HepG2 (cell line): ENCODE results near the gene NFE2L2. TPM values are rescaled to one million over a fixed set of nuclear protein-coding genes. Genes with fewer than 3 reads are reported as not detected.

Source experiments
- ADNP ChIP-seq: sonication (generic); formaldehyde crosslinking; IDR thresholded peaks from 2 replicates; pipeline ENCODE4 v1.4.0; 2020; ENCODE audit warnings: missing genetic modification reagents
- DNMT1 ChIP-seq: sonication (generic); formaldehyde crosslinking; IDR thresholded peaks from 2 replicates; pipeline ENCODE4 v1.5.1; 2020; ENCODE audit warnings: mild to moderate bottlenecking, missing genetic modification reagents
- FOXC1 ChIP-seq: sonication (generic); formaldehyde crosslinking; IDR thresholded peaks from 2 replicates; pipeline ENCODE4 v1.8.0; 2022; ENCODE audit warnings: mild to moderate bottlenecking, missing genetic modification reagents, borderline replicate concordance
- KLF9 ChIP-seq: IDR thresholded peaks from 2 replicates; pipeline ENCODE4 v1.6.1; 2016; ENCODE audit warnings: low read depth
- KMT2B ChIP-seq: IDR thresholded peaks from 2 replicates; pipeline ENCODE4 v1.6.1; 2016; ENCODE audit warnings: missing genetic modification reagents, missing compliant biosample characterization
- MAF1 ChIP-seq: sonication (generic); formaldehyde crosslinking; IDR thresholded peaks from 2 replicates; pipeline ENCODE4 v1.5.0; 2020; ENCODE audit warnings: missing genetic modification reagents, borderline replicate concordance
- NFKBIZ ChIP-seq: IDR thresholded peaks from 2 replicates; pipeline ENCODE4 v1.6.1; 2018; ENCODE audit warnings: missing genetic modification reagents, missing compliant biosample characterization
- PAX8 ChIP-seq: sonication (generic); formaldehyde crosslinking; IDR thresholded peaks from 2 replicates; pipeline ENCODE4 v1.8.0; 2022; ENCODE audit warnings: mild to moderate bottlenecking, missing genetic modification reagents, borderline replicate concordance
- REL ChIP-seq: sonication (generic); formaldehyde crosslinking; conservative IDR thresholded peaks from 2 replicates; pipeline ENCODE4 v1.8.0; 2022; ENCODE audit warnings: mild to moderate bottlenecking, missing genetic modification reagents, moderate library complexity
- RORA ChIP-seq: sonication (generic); formaldehyde crosslinking; IDR thresholded peaks from 2 replicates; pipeline ENCODE4 v1.5.0; 2020; ENCODE audit warnings: mild to moderate bottlenecking, missing genetic modification reagents, moderate library complexity
- SMAD1 ChIP-seq: sonication (generic); formaldehyde crosslinking; IDR thresholded peaks from 2 replicates; pipeline ENCODE4 v1.4.0; 2020; ENCODE audit warnings: missing genetic modification reagents, low read depth, mild to moderate bottlenecking, borderline replicate concordance
- U2AF1 ChIP-seq: fragments of 200-400 bp; formaldehyde crosslinking; optimal IDR thresholded peaks from 2 replicates; pipeline ENCODE3; 2017; ENCODE audit warnings: mild to moderate bottlenecking, low read depth, low read length
- ZBTB14 ChIP-seq: sonication (generic); formaldehyde crosslinking; IDR thresholded peaks from 2 replicates; pipeline ENCODE4 v1.4.0; 2020; ENCODE audit warnings: missing genetic modification reagents
- ZNF343 ChIP-seq: sonication (generic); formaldehyde crosslinking; IDR thresholded peaks from 2 replicates; pipeline ENCODE4 v1.4.0; 2020; ENCODE audit warnings: mild to moderate bottlenecking, missing genetic modification reagents
- ZNF383 ChIP-seq: sonication (generic); formaldehyde crosslinking; IDR thresholded peaks from 2 replicates; pipeline ENCODE4 v1.4.0; 2020; ENCODE audit warnings: missing genetic modification reagents, mild to moderate bottlenecking, borderline replicate concordance
- ZNF451 ChIP-seq: sonication (generic); formaldehyde crosslinking; IDR thresholded peaks from 2 replicates; pipeline ENCODE4 v1.5.0; 2020; ENCODE audit warnings: mild to moderate bottlenecking, missing genetic modification reagents
- ZNF570 ChIP-seq: sonication (generic); formaldehyde crosslinking; IDR thresholded peaks from 2 replicates; pipeline ENCODE4 v1.4.0; 2020; ENCODE audit warnings: mild to moderate bottlenecking, missing genetic modification reagents, borderline replicate concordance
- ZNF672 ChIP-seq: sonication (generic); formaldehyde crosslinking; IDR thresholded peaks from 2 replicates; pipeline ENCODE4 v1.8.1; 2022; ENCODE audit warnings: missing genetic modification reagents
- ZNF839 ChIP-seq: sonication (generic); formaldehyde crosslinking; IDR thresholded peaks from 2 replicates; pipeline ENCODE4 v1.4.0; 2020; ENCODE audit warnings: missing genetic modification reagents, mild to moderate bottlenecking, borderline replicate concordance
- polyA plus RNA-seq, 8 experiments: library from polyadenylated mRNA; depleted of rRNA in 3 of 8; stranded (reverse) in 7 of 8; unstranded in 1 of 8; fragments of >200 nt; fragmentation: Illumina TruSeq in 4 of 8; extraction: Trizol in 4 of 8; gene quantifications; 2 replicates each; pipeline versions ENCODE4 v1.2.1 to v1.2.3, GENCODE V29; 2011 to 2016; ENCODE audit warnings: low read depth in 4 of 8, missing spikeins in 1 of 8, mixed read lengths in 1 of 8; ENCODE audit not compliant: insufficient read depth in 1 of 8
- total RNA-seq, 5 experiments: library from RNA; depleted of rRNA; stranded (reverse); fragments of >200 nt; fragmentation: Illumina TruSeq; extraction: Trizol; gene quantifications; 2 replicates each; pipeline ENCODE4 v1.2.3, GENCODE V29; 2016; ENCODE audit warnings: low read depth in 1 of 5
- TF ChIP-seq, protein P1 (sequence below): sonication (generic); formaldehyde crosslinking; IDR thresholded peaks from 2 replicates; pipeline ENCODE4 v1.5.0; 2020; ENCODE audit warnings: mild to moderate bottlenecking, missing genetic modification reagents, moderate library complexity
- TF ChIP-seq, protein P2 (sequence below): sonication (generic); formaldehyde crosslinking; IDR thresholded peaks from 2 replicates; pipeline ENCODE4 v1.8.0; 2022; ENCODE audit warnings: mild to moderate bottlenecking, missing genetic modification reagents; ENCODE audit not compliant: insufficient replicate concordance
- TF ChIP-seq, protein P3 (sequence below): sonication (generic); formaldehyde crosslinking; IDR thresholded peaks from 2 replicates; pipeline ENCODE4 v1.4.0; 2020; ENCODE audit warnings: missing genetic modification reagents, borderline replicate concordance

The NFE2L2 gene
- total and polyA plus RNA-seq, 2 of the 13 experiments (the other 11 are each of a cell fraction or from before 2014, with no cell fraction given) = 84.6 to 215 TPM

GRCh38 chr2:177263451-177264208, 897 bp downstream of the NFE2L2 start (continued):
- TF ChIP-seq ZNF343 (CRISPR knock-in tag) = peak; percentile 82; the same call in 1 of the 2 replicates
- TF ChIP-seq, protein P1, sequence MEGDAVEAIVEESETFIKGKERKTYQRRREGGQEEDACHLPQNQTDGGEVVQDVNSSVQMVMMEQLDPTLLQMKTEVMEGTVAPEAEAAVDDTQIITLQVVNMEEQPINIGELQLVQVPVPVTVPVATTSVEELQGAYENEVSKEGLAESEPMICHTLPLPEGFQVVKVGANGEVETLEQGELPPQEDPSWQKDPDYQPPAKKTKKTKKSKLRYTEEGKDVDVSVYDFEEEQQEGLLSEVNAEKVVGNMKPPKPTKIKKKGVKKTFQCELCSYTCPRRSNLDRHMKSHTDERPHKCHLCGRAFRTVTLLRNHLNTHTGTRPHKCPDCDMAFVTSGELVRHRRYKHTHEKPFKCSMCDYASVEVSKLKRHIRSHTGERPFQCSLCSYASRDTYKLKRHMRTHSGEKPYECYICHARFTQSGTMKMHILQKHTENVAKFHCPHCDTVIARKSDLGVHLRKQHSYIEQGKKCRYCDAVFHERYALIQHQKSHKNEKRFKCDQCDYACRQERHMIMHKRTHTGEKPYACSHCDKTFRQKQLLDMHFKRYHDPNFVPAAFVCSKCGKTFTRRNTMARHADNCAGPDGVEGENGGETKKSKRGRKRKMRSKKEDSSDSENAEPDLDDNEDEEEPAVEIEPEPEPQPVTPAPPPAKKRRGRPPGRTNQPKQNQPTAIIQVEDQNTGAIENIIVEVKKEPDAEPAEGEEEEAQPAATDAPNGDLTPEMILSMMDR = peak; percentile 98
- TF ChIP-seq, protein P2, sequence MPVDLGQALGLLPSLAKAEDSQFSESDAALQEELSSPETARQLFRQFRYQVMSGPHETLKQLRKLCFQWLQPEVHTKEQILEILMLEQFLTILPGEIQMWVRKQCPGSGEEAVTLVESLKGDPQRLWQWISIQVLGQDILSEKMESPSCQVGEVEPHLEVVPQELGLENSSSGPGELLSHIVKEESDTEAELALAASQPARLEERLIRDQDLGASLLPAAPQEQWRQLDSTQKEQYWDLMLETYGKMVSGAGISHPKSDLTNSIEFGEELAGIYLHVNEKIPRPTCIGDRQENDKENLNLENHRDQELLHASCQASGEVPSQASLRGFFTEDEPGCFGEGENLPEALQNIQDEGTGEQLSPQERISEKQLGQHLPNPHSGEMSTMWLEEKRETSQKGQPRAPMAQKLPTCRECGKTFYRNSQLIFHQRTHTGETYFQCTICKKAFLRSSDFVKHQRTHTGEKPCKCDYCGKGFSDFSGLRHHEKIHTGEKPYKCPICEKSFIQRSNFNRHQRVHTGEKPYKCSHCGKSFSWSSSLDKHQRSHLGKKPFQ (CRISPR knock-in tag) = peak; percentile 68
- no peak; the same call in none of the 2 replicates for TF ChIP-seq REL (CRISPR knock-in tag)
- TF ChIP-seq KLF9 = peak; percentile 82; the same call in 1 of the 2 replicates
- 0 out of 2 replicates have a peak, but pooled peaks have one; percentile 57 for TF ChIP-seq ZNF839 (CRISPR knock-in tag)
- no peak for TF ChIP-seq ZNF570 (CRISPR knock-in tag)
- peak; percentile 87 for TF ChIP-seq KMT2B (CRISPR knock-in tag)
- TF ChIP-seq PAX8 (CRISPR knock-in tag) = 0 out of 2 replicates have a peak, but pooled peaks have one; percentile 69
- TF ChIP-seq, protein P3, sequence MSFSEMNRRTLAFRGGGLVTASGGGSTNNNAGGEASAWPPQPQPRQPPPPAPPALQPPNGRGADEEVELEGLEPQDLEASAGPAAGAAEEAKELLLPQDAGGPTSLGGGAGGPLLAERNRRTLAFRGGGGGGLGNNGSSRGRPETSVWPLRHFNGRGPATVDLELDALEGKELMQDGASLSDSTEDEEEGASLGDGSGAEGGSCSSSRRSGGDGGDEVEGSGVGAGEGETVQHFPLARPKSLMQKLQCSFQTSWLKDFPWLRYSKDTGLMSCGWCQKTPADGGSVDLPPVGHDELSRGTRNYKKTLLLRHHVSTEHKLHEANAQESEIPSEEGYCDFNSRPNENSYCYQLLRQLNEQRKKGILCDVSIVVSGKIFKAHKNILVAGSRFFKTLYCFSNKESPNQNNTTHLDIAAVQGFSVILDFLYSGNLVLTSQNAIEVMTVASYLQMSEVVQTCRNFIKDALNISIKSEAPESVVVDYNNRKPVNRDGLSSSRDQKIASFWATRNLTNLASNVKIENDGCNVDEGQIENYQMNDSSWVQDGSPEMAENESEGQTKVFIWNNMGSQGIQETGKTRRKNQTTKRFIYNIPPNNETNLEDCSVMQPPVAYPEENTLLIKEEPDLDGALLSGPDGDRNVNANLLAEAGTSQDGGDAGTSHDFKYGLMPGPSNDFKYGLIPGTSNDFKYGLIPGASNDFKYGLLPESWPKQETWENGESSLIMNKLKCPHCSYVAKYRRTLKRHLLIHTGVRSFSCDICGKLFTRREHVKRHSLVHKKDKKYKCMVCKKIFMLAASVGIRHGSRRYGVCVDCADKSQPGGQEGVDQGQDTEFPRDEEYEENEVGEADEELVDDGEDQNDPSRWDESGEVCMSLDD = peak; percentile 66; the same call in 1 of the 2 replicates
- TF ChIP-seq NFKBIZ = peak; percentile 74
- TF ChIP-seq RORA (CRISPR knock-in tag) = peak; percentile 75; the same call in 1 of the 2 replicates
- peak; percentile 99 for TF ChIP-seq U2AF1
- peak; percentile 98 for TF ChIP-seq FOXC1
- TF ChIP-seq ZBTB14 (CRISPR knock-in tag) = peak; percentile 3; the same call in 1 of the 2 replicates
- no peak for TF ChIP-seq ZNF672 (CRISPR knock-in tag)
- TF ChIP-seq ADNP (CRISPR knock-in tag) = no peak
- TF ChIP-seq DNMT1 (CRISPR knock-in tag) = peak; percentile 88
- peak; percentile 90; the same call in 1 of the 2 replicates for TF ChIP-seq SMAD1 (CRISPR knock-in tag)
- TF ChIP-seq ZNF451 (CRISPR knock-in tag) = peak; percentile 98; the same call in 1 of the 2 replicates
- TF ChIP-seq ZNF383 = peak; percentile 37; the same call in 1 of the 2 replicates
- no peak; the same call in 1 of the 2 replicates for TF ChIP-seq MAF1
